GM04504 (cell line): ENCODE measurements around the gene KRTAP10-11.
"Not testable (repeated sequence)": the region's sequence is repeated elsewhere in the genome, so short reads cannot be mapped to it uniquely, and the experiment has no call there.

ENCODE experiments used
- DNase-seq: peaks from one replicate; pipeline ENCODE4 v3.0.0-alpha.2; 2012; ENCODE audit warnings: low read depth

The KRTAP10-11 gene

GRCh38 chr21:44638506-44639330 is 7.5 kb upstream of the KRTAP10-11 start:
- not testable (repeated sequence) for DNase-seq

DNA sequence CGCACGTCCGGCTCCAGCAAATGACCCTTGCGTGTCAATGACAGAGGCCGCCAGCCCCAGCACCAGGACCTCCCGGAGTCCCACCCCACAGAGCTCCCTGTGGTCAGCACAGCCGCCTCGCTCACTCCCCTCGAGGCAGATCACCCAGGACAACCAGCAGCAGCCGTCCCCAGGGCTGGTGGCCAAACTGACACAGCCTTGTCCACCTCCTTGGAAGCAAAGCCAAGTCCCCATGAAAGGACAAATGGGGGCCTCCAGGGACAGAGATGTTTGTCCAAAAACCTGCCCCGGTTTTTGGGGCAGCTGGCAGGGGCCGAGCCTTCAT is 6.9 kb upstream of the KRTAP10-11 start:
- DNase-seq: no peak

DNA sequence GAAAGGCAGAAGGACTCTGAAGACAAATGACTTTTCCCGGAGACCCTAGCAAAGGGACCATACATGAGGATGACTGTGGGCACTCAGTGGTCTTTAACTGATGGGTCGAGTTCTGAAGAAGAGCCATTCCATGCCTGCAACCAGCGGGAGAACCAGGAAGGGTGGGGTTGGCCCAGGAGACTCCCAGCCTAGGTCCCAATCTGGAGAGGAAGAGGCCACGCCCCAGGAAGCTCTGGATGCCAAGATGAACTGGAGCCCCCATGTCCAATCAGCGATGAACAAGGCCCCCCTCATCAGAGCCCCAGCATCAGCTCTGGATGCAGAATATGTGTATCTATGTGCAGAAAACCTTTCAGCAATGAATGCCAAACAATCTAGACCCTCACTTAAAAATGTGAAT is 5.5 kb upstream of the KRTAP10-11 start:
- no peak for DNase-seq

- no peak for DNase-seq
These were observed 2.4 kb upstream of the KRTAP10-11 start for GRCh38 chr21:44643741-44644310.

- DNase-seq: no peak
These were observed 1.3 kb upstream of the KRTAP10-11 start for GRCh38 chr21:44644878-44645277.

- no peak for DNase-seq
These were observed 973 bp downstream of the KRTAP10-11 start for GRCh38 chr21:44647222-44647552.

- no peak for DNase-seq
These were observed 2.5 kb downstream of the KRTAP10-11 start for GRCh38 chr21:44648557-44649311.

DNA sequence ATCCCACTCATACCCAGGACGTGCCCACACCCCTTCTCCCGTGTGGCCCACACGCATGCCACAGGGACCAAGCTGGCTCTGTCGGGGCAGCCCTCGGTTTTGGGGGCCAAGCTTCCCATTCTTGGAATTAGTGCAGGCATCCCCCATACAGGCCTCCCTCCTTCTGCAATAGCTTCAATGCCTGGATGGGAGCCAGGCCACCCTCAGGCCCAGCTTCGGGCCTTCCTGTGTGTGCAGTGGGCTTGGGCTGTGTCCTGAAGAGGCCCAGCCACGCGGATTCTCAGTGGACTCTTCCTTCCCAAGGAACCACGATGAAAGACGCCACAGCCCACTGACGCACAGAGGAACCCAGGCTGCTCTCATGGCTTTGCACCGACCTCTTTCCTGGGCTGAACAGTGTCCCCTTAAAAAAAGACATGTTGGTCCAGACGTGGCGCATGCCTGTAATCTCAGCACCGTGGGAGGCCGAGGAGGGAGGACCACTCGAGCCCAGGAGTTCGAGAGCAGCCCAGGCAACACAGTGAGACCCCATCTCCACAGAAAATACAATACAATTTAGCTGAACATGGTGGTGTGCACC is 3.4 kb downstream of the KRTAP10-11 start:
- no peak for DNase-seq

DNA sequence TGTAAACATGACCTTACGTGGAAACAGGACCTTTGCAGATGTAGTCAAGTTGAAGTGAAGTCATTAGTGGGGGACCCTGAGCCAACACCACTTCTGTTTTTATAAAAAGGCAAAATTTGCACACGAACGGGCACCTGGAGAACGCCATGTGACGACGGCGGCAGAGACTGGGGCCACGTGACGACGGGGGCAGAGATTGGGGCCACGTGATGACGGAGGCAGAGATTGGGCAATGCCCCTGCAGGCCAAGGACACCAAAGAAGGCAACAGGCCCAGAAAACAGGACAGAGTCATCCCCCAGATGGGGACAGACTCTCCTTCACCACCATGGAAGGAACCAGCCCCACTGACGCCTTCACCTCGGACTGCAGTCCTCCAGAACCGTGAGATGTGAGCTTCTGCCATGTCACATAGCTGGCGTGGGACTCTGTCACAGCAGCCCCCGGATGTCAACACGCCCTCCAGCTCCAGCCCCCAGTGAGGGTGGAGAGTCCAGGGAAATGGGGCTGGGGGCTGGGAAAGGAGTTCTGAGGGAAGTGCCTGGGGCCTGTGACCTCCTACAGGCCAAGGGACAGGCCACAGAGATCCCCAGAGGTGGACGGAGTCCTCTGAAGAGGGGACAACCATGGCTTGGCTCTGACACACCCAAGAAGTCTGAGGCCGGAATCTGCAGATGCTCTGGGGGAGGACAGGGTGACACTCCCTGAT is 4.2 kb downstream of the KRTAP10-11 start:
- DNase-seq: no peak

GRCh38 chr21:44650973-44651675 is 4.9 kb downstream of the KRTAP10-11 start:
- no peak for DNase-seq

- DNase-seq: no peak
These were observed 6.9 kb downstream of the KRTAP10-11 start for GRCh38 chr21:44653123-44653522.

GRCh38 chr21:44653656-44654575 is 7.7 kb downstream of the KRTAP10-11 start:
- DNase-seq: no peak

DNA sequence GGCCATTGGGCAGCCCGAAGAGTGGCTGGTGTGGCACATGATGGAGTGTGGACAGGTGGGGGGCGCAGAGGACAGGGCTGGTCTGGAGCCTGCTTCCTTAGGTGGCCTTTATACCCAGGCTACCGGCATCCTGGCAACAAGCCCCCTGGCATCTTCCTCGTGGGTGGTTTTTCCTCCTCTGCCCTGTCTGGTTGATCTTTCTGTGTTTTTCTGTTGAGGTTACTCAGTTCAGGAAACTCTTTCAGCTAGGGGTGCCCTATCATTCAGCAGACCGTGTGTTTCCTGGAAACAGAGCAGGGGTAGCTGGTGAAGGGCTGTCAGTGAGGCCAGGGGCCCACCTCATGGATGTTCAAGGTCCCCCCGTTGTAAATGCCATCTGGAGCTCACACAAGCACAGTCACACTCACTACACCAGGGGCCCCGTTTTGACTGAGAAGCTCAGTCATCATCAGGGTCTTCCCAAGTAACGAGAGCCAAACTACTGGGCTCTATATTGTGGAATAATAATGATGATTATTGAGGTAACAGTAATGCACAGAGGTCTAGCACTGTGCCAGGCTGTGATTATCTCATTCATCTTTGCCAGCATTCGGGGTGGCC is 8.5 kb downstream of the KRTAP10-11 start, which contains the start of gene KRTAP12-4:
TSS of gene KRTAP12-4 (minus strand) at position 84 of the 600 bp plus-strand sequence. CDS start at position 39, 45 bp downstream.
- DNase-seq: no peak

DNA sequence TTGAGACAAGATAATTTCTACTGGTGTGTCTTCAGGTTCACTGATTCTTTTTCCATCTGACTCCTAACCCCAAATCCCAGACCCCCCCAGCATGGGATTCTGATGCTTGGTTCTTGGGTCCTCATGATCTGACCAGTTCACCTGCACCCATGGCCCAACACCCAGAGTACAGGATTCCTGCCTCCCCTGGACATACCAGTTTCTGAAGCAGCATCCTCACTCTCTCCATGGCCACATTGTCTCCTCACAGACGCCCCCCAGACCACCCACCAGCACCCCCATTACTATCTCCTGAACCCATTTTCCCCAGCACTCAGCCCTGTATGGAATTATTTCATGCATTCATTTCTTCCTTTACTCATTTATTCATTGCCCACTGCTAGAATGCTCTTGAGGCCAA is 10.7 kb downstream of the KRTAP10-11 start:
- DNase-seq: no peak

DNA sequence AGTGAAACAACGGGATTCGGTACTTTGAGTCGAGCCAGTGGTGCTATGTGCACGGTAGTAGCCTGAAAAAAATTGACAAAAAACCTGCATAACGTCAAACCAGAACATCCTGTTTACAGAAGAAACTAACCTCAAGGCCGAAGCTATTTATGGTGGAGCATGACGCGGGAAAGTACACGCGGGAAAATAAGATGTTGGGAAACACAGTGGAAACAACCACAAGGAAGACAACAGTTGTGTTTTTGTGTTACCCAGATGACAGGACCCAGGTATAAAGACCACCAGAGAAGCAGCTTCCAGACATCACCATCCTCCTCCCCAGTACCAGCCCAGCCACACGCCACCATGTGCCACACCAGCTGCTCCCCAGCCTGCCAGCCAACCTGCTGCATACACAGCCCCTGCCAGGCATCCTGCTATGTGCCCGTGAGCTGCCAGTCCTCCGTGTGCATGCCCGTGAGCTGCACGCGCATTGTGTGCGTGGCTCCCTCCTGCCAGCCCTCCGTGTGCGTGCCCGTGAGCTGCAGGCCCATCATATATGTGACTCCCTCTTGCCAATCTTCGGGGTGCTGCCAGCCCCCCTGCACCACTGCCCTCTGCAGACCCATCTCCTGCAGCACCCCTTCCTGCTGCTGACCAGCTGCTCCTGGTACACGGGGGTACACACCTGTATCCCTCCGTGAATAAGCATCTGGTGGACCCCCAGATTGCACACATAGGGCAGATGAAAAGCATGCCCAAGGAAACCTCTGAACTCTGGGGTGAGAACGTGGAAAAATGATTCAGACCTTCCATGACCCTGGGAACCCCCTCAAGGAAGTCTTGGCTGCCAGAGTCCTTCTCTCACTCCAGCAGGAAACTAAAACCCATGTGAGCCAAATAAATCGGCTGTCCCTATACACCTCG is 11.7 kb downstream of the KRTAP10-11 start, which contains the start of gene KRTAP12-3:
TSS of gene KRTAP12-3 (plus strand) at position 298 of the 906 bp plus-strand sequence. CDS start at position 346, 48 bp downstream.
- DNase-seq: no peak

DNA sequence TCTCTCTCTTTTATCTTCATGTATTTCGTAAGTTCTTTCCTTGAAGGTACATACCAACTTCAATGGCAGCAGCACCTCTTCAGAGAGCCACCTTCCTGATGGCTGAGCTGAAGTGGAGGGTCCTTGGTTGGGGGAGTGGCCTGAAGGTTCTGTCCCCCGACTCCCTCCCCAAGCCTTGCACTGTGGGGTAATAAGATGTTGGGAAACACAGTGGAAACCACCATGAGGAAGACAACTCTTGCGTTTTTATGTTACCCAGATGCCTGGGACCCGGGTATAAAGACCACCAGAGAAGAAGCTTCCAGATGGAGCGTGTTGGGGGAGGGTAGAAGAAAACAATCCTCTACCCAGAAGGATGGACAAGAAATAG is 12.3 kb downstream of the KRTAP10-11 start:
- DNase-seq: no peak

- DNase-seq: no peak
These were observed 12.8 kb downstream of the KRTAP10-11 start for GRCh38 chr21:44658913-44659595.

- not testable (repeated sequence) for DNase-seq
These were observed 15.4 kb downstream of the KRTAP10-11 start for GRCh38 chr21:44661567-44661966.
